Epithelial cell of alveolus of lung (primary cell): ENCODE results near the gene PLAU. TPM values are rescaled to one million over a fixed set of nuclear protein-coding genes. Genes with fewer than 3 reads are reported as not detected.

ENCODE experiments used
- total RNA-seq: library from RNA; depleted of rRNA; stranded (reverse); fragments of >200 nt; gene quantifications from 2 replicates; pipeline ENCODE4 v1.2.1, GENCODE V29; 2015

Gene PLAU
- total RNA-seq, result 156 and 449 TPM in 2 replicates

GRCh38 chr10:73910764-73911552 is at the start of gene PLAU:
Gene PLAU (plus strand): TSS chr10:73911132. CDS start chr10:73911556, 424 bp downstream.

GRCh38 chr10:73874267-73875138 is 36.4 kb upstream of the PLAU start, which contains the start of gene CAMK2G:
Gene CAMK2G (minus strand): TSS chr10:73874555. CDS start chr10:73874461, 94 bp downstream.

Other genes with a start within 250 kb of the PLAU start
- 0.13 and 4.4 TPM in 2 replicates for gene AGAP5, start 213.0 kb upstream of the PLAU start, total RNA-seq
- 55.7 and 56.8 TPM in 2 replicates for gene SEC24C, start 166.8 kb upstream of the PLAU start, total RNA-seq
- gene CHCHD1, start 129.1 kb upstream of the PLAU start, total RNA-seq, result 40.6 and 56.0 TPM in 2 replicates
- 33.4 and 90.1 TPM in 2 replicates for gene ZSWIM8, start 125.5 kb upstream of the PLAU start, total RNA-seq
- gene NDST2, start 99.5 kb upstream of the PLAU start, total RNA-seq, result 7.4 and 35.7 TPM in 2 replicates
- gene CAMK2G, start 36.6 kb upstream of the PLAU start, total RNA-seq, result 14.7 and 18.3 TPM in 2 replicates
- gene VCL, start 87.0 kb downstream of the PLAU start, total RNA-seq, result 122 and 173 TPM in 2 replicates
- 28.3 and 29.9 TPM in 2 replicates for gene AP3M1, start 239.7 kb downstream of the PLAU start, total RNA-seq
- 12.4 and 26.9 TPM in 2 replicates for gene ADK, start 240.1 kb downstream of the PLAU start, total RNA-seq